ENCODE measurements around the gene SRSF3. TPM values are rescaled to one million over a fixed set of nuclear protein-coding genes. Genes with fewer than 3 reads are reported as not detected.
A peak's percentile ranks its signal among the peaks of the same experiment; 100 is the strongest.

Gene SRSF3
- total RNA-seq, 2 donors from 2014 or later, result 86.4 to 113 TPM

- ATAC-seq, result no peak
- intact Hi-C loops (cut with DNase I), result no loop called here
These were observed 37.3 kb downstream of the SRSF3 start for GRCh38 chr6:36631326-36632011.

GRCh38 chr6:36633370-36633769 is 39.2 kb downstream of the SRSF3 start:
- Histone ChIP-seq H3K4me3 (no peak overlapping the region), H3K27me3 (no peaks in the 10 kb centered on the region), H3K36me3 (replicated peaks in 1 of 2; ENCODE audit: insufficient read depth in 1 of 2, low read depth in 2 of 2) (no peaks in the 10 kb centered on the region), H3K4me1 (peaks cover 22% of the 10 kb centered on the region), H3K9me3 (no peaks in the 10 kb centered on the region), H3K27ac (no peak overlapping the region)
- intact Hi-C loops (cut with DNase I), result no loop called here
- WGBS, 2 donors, result 88 to 93% methylated on average over 6 of the region's 6 CpGs
- TF ChIP-seq POLR2A (IDR thresholded peaks at IDR 0.05) (no peak), CTCF (IDR thresholded peaks at IDR 0.05) (no peak)
- ATAC-seq (no peak), DNase-seq (no peak)

More at GRCh38 chr6:36631326-36632011, 37.3 kb downstream of the SRSF3 start:
- WGBS, 2 donors, result 77 to 80% methylated on average over 11 to 14 of the region's 14 CpGs
- H3K27ac ChIP-seq, result no peak overlapping the region
- peaks cover 33% of the 10 kb centered on the region for H3K4me1 ChIP-seq
- no peaks in the 10 kb centered on the region for H3K9me3 ChIP-seq
- no peaks in the 10 kb centered on the region for H3K27me3 ChIP-seq
- no peak overlapping the region for H3K4me3 ChIP-seq
- no peak for DNase-seq
- no peak for TF ChIP-seq POLR2A (IDR thresholded peaks at IDR 0.05)
- TF ChIP-seq CTCF (IDR thresholded peaks at IDR 0.05), result no peak
- no peaks in the 10 kb centered on the region for H3K36me3 ChIP-seq (replicated peaks in 1 of 2; ENCODE audit: insufficient read depth in 1 of 2, low read depth in 2 of 2)

DNA sequence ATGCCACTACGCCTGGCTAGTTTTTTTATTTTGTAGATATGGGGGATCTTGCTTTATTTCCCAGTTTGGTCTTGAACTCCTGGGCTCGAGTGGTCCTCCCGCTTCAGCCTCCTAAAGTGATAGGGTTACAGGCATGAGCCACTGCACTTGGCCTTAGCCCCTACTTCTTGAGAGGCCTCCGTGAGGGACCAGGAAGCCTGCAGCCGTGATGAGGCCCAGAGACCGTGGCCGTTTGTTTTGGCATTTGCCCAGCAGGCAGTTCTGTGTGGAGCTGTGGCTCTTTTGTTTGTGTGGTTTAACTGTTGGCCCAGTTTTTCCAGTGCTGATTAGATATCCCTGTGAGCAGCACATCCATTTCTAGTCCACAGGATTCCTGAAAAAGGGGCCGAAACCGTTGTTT is 39.8 kb downstream of the SRSF3 start:
- peak; percentile 82 to 91 (median 90) for DNase-seq
- no peaks in the 10 kb centered on the region for H3K27me3 ChIP-seq
- intact Hi-C loops (cut with DNase I), result no loop called here
- no peak overlapping the region for H3K4me3 ChIP-seq
- TF ChIP-seq CTCF (IDR thresholded peaks at IDR 0.05) (no peak), POLR2A (IDR thresholded peaks at IDR 0.05) (no peak)
- ATAC-seq, result peak; percentile 85
- 26 to 29% methylated on average over 7 to 9 of the region's 9 CpGs for WGBS, 2 donors
- no peaks in the 10 kb centered on the region for H3K36me3 ChIP-seq (replicated peaks in 1 of 2; ENCODE audit: insufficient read depth in 1 of 2, low read depth in 2 of 2)
- peak overlapping the region in 2 of 4 donors; percentile 3 to 4 for H3K27ac ChIP-seq
- no peaks in the 10 kb centered on the region for H3K9me3 ChIP-seq
- H3K4me1 ChIP-seq, result peaks cover 18% of the 10 kb centered on the region

DNA sequence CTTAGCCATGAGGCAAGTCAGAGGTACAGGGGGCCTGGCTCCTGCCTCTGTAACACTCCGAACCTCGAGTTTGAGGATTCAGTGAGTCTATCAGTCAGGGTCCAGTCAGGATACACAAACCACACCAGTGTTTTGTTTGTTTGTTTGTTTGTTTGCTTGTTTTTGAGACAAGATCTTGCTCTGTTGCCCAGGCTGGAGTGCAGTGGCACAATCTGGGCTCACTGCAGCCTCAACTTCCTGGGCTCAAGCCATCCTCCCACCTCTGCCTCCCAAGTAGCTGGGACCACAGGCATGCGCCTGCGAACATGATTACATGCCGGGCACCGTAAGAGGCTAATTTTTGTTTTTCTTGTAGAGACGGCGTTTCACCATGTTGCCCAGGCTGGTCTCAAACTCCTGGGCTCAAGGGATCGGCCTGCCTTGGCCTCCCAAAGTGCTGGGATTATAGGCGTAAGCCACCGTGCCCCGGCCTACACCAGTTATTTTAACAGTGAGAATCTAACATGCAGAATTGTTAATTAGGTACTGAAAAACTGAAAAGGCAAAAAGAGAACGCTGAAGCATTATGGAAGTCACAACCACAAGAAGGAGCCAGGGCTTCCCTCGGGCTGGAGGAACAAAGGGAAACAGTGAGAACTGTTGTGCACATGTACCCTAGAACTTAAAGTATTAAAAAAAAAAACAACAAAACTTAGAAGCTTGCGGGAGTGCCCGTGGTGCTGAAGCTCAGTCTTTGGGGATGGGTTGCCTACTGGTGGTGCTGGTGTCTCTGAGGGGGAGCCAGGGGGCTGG is 40.4 kb downstream of the SRSF3 start:
- TF ChIP-seq POLR2A (IDR thresholded peaks at IDR 0.05) (no peak), CTCF (IDR thresholded peaks at IDR 0.05) (no peak)
- Histone ChIP-seq H3K9me3 (no peaks in the 10 kb centered on the region), H3K4me3 (no peak overlapping the region), H3K27ac (peak overlapping the region in 2 of 4 donors; percentile 3 to 4), H3K27me3 (no peaks in the 10 kb centered on the region), H3K4me1 (peaks cover 14% of the 10 kb centered on the region), H3K36me3 (replicated peaks in 1 of 2; ENCODE audit: insufficient read depth in 1 of 2, low read depth in 2 of 2) (no peaks in the 10 kb centered on the region)
- ATAC-seq (no peak), DNase-seq (no peak)
- 78 to 91% methylated on average over 13 to 16 of the region's 16 CpGs for WGBS, 2 donors
- intact Hi-C loops (cut with DNase I), result loop anchor here (5.0 kb wide), 1 partner anchor 38 kb away; no protein-coding TSS in a partner anchor
